Measurements from ENCODE around the gene HLA-DOA.

HLA-DOA gene

DNA sequence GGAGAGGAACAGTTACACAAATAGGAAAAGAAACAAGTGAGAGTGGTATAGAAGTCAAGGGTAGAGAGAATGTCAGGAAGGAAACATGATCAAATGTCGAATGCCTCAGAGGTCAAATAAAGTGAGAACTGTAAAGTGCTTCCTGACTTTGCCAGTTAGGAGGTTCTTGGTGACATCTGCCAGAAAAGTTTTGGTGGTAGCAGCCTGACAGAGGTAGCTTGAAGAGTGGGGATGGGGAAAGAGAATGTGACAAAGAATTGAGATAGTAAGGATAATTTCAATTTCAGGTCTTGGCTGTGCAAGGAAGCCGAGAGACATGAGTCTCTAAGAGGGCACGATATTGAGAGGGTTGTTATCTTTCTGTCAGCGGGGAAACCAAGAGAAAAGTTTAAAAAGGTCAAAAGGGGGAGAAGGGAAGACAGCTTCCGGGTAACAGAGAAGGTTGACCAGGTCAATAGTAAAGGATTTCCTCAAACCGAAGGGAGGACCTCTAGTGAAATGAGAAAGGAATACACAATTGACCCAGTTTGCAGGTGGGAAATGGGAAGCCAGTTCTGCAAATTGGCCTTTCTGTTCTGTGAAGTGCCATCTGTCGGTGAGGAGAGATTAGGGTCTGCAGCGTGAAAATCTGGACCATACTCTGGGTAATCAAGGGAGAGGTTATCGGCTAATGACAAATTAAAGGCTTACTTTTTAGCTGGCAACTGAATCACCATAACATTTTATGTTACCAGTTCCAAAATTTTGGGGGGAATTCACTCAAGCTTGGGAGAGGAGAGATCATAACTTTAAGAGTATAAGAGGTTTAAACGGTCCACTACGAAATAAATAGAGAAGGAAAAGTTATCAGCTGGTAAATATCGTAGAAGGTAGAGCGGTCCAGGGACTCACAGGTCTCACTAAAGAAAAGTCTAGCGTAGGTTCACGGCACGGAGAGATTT is 42.0 kb downstream of the HLA-DOA start:
- H3K9ac ChIP-seq (ENCODE audit: low read length) = peak overlapping the region; percentile 97
- H3K79me2 ChIP-seq (ENCODE audit: low read length) = peaks cover 39% of the 10 kb centered on the region
- H3K4me1 ChIP-seq (ENCODE audit: low read length) = peaks cover 11% of the 10 kb centered on the region
- no peaks in the 10 kb centered on the region for H3K9me3 ChIP-seq (replicated peaks; ENCODE audit: insufficient read depth, low read length)
- H3K27ac ChIP-seq (ENCODE audit: low read length) = peak overlapping the region; percentile 100
- H3K9me2 ChIP-seq (replicated peaks; ENCODE audit: insufficient read depth, low read length) = no peaks in the 10 kb centered on the region
- H3K27me3 ChIP-seq (replicated peaks; ENCODE audit: insufficient read depth, low read length) = no peaks in the 10 kb centered on the region
- peaks cover 3% of the 10 kb centered on the region; the same call in 1 of the 2 replicates for H3K36me3 ChIP-seq (replicated peaks; ENCODE audit: insufficient read depth, low read length)
- H3F3A ChIP-seq (ENCODE audit: insufficient read depth, low read length) = peaks cover 42% of the 10 kb centered on the region
- TF ChIP-seq EZH2 (optimal IDR thresholded peaks at IDR 0.05; ENCODE audit: low read depth, low read length) (no peak), EZH2phosphoT487 (IDR thresholded peaks at IDR 0.05; ENCODE audit: low read length) (no peak)
- TF ChIP-seq, protein P1, sequence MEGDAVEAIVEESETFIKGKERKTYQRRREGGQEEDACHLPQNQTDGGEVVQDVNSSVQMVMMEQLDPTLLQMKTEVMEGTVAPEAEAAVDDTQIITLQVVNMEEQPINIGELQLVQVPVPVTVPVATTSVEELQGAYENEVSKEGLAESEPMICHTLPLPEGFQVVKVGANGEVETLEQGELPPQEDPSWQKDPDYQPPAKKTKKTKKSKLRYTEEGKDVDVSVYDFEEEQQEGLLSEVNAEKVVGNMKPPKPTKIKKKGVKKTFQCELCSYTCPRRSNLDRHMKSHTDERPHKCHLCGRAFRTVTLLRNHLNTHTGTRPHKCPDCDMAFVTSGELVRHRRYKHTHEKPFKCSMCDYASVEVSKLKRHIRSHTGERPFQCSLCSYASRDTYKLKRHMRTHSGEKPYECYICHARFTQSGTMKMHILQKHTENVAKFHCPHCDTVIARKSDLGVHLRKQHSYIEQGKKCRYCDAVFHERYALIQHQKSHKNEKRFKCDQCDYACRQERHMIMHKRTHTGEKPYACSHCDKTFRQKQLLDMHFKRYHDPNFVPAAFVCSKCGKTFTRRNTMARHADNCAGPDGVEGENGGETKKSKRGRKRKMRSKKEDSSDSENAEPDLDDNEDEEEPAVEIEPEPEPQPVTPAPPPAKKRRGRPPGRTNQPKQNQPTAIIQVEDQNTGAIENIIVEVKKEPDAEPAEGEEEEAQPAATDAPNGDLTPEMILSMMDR (IDR thresholded peaks at IDR 0.05; ENCODE audit: low read length) = peak; percentile 67
- H3K4me3 ChIP-seq (ENCODE audit: low read length) = peak overlapping the region; percentile 79
- peak overlapping the region; percentile 95 for H3K4me2 ChIP-seq (ENCODE audit: low read depth, low read length)
- H2AFZ ChIP-seq (ENCODE audit: low read length) = peak overlapping the region; percentile 82
- peaks cover 3% of the 10 kb centered on the region for H4K20me1 ChIP-seq (ENCODE audit: insufficient read depth, low read length)
- DNase-seq = peak; percentile 62

DNA sequence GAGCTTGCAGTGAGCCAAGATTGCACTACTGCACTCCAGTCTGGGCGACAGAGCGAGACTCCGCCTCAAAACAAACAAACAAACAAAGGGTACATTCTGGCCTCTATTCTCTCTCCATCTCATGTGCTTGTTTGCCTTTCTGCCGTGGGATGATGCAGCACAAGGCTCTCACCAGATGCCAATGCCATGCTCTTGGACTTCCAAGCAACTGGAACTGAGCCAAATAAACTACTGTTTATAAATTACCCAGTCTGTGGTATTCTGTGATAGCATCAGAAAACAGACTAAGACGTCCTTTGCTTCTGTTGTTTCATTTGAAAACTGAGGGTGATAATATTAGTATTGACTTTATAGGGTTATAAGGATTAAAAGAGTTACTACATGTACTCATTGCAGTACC is 44.6 kb downstream of the HLA-DOA start:
- Histone ChIP-seq H2AFZ (ENCODE audit: low read length) (no peak overlapping the region), H3K4me2 (ENCODE audit: low read depth, low read length) (no peak overlapping the region)
- DNase-seq = no peak

DNA sequence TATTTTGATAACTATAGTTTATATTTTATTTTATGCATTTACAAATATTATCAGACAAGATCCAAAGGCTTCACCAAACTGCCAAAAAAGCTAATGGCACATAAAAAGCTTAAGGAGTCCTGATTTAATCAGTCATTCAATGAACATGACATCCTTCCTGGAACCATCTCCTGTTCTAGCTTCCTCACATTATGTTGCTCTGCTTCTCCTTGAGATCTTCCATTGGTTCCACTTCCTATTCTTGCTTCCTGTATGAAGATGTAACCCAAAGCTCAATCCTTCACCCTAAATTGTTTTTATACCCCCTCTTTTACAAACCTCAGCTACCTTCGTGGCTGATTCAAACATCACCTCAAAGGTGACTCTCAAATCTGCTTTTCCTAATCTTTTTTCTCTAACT is 45.5 kb downstream of the HLA-DOA start:
- Histone ChIP-seq H3K4me2 (ENCODE audit: low read depth, low read length) (no peak overlapping the region), H3K36me3 (replicated peaks; ENCODE audit: insufficient read depth, low read length) (no peaks in the 10 kb centered on the region), H3K9me3 (replicated peaks; ENCODE audit: insufficient read depth, low read length) (no peaks in the 10 kb centered on the region), H3K4me3 (ENCODE audit: low read length) (no peak overlapping the region), H3K27ac (ENCODE audit: low read length) (no peak overlapping the region), H3K4me1 (ENCODE audit: low read length) (peaks cover 11% of the 10 kb centered on the region), H2AFZ (ENCODE audit: low read length) (no peak overlapping the region), H4K20me1 (ENCODE audit: insufficient read depth, low read length) (no peaks in the 10 kb centered on the region), H3K9ac (ENCODE audit: low read length) (no peak overlapping the region), H3K27me3 (replicated peaks; ENCODE audit: insufficient read depth, low read length) (no peaks in the 10 kb centered on the region), H3K9me2 (replicated peaks; ENCODE audit: insufficient read depth, low read length) (no peaks in the 10 kb centered on the region), H3F3A (ENCODE audit: insufficient read depth, low read length) (peaks cover 13% of the 10 kb centered on the region), H3K79me2 (ENCODE audit: low read length) (peaks cover 13% of the 10 kb centered on the region)
- DNase-seq = no peak
- TF ChIP-seq EZH2phosphoT487 (IDR thresholded peaks at IDR 0.05; ENCODE audit: low read length) = no peak
- TF ChIP-seq, protein P1 (IDR thresholded peaks at IDR 0.05; ENCODE audit: low read length) = no peak

More for the DNA sequence above, 44.6 kb downstream of the HLA-DOA start:
- Histone ChIP-seq H3K79me2 (ENCODE audit: low read length) (peaks cover 22% of the 10 kb centered on the region), H3K9ac (ENCODE audit: low read length) (no peak overlapping the region), H4K20me1 (ENCODE audit: insufficient read depth, low read length) (no peaks in the 10 kb centered on the region), H3F3A (ENCODE audit: insufficient read depth, low read length) (peaks cover 21% of the 10 kb centered on the region), H3K9me2 (replicated peaks; ENCODE audit: insufficient read depth, low read length) (no peaks in the 10 kb centered on the region), H3K27ac (ENCODE audit: low read length) (no peak overlapping the region), H3K9me3 (replicated peaks; ENCODE audit: insufficient read depth, low read length) (no peaks in the 10 kb centered on the region), H3K4me3 (ENCODE audit: low read length) (no peak overlapping the region), H3K27me3 (replicated peaks; ENCODE audit: insufficient read depth, low read length) (no peaks in the 10 kb centered on the region), H3K4me1 (ENCODE audit: low read length) (peaks cover 11% of the 10 kb centered on the region), H3K36me3 (replicated peaks; ENCODE audit: insufficient read depth, low read length) (no peaks in the 10 kb centered on the region)
- TF ChIP-seq EZH2 (optimal IDR thresholded peaks at IDR 0.05; ENCODE audit: low read depth, low read length) (no peak), EZH2phosphoT487 (IDR thresholded peaks at IDR 0.05; ENCODE audit: low read length) (no peak)
- TF ChIP-seq, protein P1 (IDR thresholded peaks at IDR 0.05; ENCODE audit: low read length) = no peak
